T-helper 1 cell treated with Interleukin-12 subunit alpha and Interleukin-12 subunit beta and Interleukin-4 antibody, amounts not matched to agents 30 ng/mL and 1 ng/mL, for 36 hours (primary cell): ENCODE results near the gene BLOC1S5. TPM values are rescaled to one million over a fixed set of nuclear protein-coding genes. Genes with fewer than 3 reads are reported as not detected.
"Not testable (repeated sequence)": the region's sequence is repeated elsewhere in the genome, so short reads cannot be mapped to it uniquely, and the experiment has no call there.

ENCODE experiments used
- intact Hi-C: fragments of 100-400 bp; cut with micrococcal nuclease; formaldehyde crosslinking; loops from one replicate; pipeline ENCODE4 v1.15.1; 2024
- total RNA-seq: library from RNA; stranded (reverse); gene quantifications from 2 replicates; pipeline ENCODE4 v1.2.3, GENCODE V29; 2022

Gene BLOC1S5
- total RNA-seq, 1 donor from 2014 or later: 16.6 TPM

DNA sequence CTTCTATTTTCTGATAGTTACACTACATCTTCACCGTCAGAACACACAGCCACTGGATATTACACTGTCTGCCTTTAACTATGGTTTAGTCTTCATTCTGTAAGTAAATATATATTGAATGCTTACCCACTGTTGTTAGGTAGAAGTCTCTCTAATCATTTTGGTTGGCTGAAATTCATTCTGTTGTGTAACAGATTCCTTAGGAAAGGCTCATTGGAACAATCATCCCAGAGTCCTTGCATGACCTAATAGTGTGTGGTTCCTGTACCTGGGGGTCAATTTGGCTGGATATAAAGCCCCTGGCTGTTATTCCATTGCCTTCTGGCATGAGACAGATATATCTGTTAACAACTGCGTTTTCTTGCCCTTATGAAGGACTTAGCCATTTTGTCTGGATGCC, 9.9 kb downstream of the BLOC1S5 start:
- intact Hi-C loops: no loop called here

DNA sequence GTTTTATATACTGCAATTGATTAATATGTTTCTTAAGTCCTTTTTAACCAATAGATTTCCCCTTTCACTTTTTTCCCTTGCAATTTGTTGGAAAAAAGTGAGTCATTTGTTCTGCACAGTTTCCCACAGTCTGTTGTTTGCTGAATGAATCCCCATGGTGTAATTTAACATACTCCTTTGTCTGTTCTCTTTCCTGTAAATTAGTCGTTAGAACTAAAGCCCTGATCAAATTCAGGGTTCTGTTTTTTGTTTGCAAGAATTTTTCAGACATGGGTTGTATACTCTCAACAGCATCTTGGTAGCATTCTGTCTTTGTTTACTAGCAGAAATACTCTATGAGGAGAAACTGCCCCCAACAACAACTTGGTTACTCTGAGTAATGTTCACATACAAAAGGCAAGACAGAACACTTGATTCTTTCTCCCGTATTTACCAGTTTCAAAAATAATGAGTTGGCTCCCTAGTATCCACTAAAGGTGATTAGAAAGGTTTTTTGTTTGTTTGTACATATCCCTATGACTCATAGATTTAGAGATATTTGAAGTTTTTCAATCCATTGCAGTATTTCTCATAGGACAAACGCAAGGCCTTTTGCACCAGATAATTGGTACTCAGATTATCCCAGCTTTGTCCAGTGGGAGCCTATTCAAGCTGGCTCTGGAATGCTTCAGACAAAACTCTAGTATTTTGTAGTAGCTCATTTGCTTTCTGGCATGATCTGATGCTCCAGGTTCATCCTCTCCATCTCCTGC, 16.5 kb downstream of the BLOC1S5 start:
- intact Hi-C loops: no loop called here

DNA sequence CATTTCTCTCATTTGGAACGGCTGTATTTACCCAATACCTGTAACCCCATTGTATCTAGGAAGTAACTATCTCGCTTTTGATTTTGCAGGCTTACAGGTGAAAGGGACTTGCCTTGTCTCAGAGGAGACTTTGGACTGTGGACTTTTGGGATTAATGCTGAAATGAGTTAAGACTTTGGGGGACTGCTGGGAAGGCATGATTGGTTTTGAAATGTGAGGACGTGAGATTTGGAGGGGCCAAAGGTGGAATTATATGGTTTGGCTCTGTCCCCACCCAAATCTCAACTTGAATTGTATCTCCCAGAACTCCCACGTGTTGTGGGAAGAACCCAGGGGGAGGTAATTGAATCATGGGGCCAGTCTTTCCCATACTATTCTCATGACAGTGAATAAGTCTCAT, 18.4 kb downstream of the BLOC1S5 start:
- intact Hi-C loops: not testable (repeated sequence)

DNA sequence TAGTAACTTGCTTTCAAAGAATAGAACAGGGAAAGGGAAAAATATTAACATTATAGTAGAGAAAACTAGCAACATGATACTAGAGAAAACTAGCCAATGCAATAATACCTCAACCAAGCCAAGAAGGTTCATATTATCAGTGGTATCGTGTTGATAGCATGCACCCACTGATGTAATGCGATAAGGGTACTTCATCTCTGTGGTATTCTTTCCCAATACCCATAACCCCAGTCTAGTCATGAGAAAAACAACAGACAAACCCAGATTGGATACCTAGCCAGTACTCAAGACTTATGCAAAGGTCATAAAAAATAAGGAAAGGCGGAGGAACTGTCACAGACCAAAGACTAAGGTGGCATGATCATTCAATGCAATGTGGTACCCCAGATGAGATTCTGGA, 21.0 kb downstream of the BLOC1S5 start:
- intact Hi-C loops: no loop called here

DNA sequence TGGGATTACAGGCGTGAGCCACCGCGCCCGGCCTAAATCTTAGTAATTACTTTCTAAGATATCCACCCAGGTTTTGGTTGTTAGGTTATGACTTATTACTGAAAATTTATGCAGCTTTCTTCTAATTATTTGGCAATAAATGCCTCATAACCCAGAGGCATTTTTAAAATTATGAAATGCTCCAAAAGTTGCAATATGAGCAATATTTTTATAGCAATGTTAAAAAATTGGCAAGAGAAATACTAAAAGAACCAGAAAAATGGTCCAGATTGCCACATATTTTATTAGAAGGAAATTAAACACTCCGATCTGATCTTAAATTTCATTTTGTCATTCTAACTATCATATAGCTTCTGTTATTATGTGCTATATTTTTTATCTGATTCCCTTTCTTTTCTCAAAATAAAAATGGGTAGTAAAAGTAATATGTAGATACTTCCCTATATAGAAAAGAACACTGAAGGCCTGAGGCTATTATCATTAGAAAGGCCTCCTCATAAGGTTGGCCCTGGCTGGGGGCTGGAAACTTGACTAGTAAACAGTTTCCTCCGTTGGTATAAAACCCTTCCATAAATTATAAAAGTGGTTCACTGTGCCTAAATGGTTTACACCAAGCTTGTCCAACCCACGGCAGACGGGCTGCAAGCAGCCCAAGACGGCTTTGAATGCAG, 22.1 kb downstream of the BLOC1S5 start:
- intact Hi-C loops: no loop called here

DNA sequence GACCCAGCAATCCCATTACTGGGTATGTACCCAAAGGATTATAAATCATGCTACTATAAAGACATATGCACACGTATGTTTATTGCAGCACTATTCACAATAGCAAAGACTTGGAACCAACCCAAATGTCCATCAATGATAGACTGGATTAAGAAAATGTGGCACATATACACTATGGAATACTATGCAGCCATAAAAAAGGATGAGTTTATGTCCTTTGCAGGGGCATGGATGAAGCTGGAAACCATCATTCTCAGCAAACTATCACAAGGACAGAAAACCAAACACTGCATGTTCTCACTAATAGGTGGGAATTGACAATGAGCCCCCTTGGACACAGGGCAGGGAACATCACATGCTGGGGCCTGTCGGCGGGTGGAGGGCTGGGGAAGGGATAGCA, 30.1 kb downstream of the BLOC1S5 start:
- intact Hi-C loops: not testable (repeated sequence)

DNA sequence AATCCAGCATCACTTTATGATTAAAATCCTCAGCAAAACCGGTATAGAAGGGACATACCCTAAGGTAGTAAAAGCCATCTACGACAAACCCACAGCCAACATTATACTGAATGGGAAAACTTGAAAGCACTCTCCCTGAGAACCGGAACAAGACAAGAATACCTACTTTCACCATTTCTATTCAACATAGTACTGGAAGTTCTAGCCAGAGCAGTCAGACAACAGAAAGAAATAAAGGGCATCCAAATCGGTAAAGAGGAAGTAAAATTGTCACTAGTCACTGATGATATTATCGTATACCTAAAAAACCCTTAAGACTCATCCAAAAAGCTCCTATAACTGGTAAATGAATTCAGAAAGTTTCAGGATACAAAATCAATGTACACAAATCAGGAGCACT, 33.3 kb downstream of the BLOC1S5 start:
- intact Hi-C loops: no loop called here

DNA sequence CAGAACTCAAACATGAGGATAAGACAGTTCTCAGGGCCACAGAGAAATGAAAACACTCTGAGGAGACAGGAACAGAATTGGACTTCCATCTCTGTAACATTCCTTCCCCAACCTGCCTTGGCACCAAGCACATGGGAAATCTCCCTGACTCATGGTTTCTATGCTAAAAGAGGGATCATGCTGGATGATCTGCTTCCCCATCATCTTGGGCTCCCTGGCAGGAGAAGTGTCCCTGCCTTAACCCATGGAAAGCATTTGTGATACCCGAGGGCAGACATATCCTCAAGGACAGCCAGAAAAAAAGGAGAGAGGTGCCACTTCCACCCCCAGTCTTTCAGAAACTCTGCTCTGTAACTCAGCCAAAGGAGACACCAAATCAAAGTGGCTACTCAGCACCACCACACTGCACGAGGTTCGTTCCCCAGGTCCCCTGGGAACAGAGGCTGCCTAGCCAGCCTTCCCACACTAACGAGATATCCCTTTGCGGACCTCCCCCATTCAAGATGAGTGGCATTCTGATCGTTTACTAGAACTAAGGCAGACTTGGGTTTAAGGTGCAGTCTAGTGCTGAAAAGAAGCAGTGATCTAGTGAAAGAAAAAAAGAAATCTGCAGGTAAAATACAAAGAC, 34.8 kb downstream of the BLOC1S5 start:
- intact Hi-C loops: no loop called here

DNA sequence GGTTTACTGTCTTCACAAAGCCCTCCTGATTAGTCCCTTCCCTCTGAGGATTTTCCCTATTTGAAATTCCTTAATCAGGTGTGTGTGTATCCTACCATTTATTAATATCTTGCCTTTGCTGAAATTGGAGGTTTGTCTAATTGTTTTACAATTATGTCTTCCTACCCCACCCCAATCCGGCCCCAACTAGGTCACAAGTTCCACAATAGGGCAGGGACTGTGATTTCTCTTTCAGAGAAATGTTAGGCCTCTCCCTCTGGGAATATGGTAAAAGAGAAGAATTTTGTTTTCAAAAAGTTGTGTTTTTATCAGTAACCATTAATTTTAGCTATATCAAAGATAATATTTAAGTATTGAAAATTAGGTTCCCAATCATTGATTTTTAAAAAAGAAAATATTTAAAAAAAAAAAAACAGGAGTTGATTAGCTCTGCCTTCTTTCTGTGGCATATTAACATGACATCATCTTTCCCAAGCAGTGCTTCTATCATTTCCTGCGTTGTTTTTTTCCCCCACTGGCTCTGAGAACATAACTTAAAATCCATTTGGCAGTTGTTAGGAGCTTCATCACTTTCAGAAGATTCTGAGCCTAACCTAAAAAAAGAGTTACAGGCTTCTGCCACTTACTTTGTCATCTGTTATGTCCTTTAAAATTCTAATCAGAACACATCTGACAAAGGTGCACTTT, 36.1 kb downstream of the BLOC1S5 start:
- intact Hi-C loops: no loop called here

DNA sequence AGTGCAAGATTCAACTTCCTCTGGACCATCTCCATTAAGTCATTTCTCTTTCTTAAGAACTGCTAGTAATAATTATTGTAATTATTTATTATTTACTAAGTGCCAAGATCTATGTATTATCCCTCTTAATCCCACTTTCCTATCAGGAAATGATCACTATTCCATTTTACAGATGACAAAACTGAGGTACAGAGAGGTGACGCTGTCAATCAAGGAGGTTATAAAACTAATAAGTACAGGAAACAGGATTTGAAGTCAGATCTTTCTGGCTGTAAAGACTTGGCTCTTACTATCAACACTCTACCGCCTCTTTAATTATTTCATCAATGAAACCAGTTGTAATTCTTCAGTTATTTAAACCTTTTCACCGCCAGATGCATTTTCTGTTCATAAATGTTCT, 37.4 kb downstream of the BLOC1S5 start:
- intact Hi-C loops: no loop called here

DNA sequence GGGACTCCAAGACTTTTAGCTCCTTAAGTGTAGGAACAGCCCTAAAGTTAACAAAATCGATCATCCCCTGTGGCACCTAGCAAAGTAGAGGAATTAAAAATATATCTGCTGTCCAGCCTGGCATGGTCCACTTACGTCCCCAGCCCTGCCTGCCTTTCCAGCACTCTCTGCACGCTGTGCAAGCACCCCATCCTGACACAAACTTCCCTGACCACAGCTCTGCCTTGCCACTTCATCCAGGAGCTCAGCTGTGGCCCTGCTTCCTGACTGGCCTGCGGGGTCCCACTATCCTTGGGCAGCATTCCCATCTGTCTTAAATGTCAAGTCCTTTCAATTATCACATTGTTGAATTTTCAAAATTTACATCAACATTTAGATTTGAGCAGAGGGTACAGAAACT, 39.0 kb downstream of the BLOC1S5 start:
- intact Hi-C loops: no loop called here

DNA sequence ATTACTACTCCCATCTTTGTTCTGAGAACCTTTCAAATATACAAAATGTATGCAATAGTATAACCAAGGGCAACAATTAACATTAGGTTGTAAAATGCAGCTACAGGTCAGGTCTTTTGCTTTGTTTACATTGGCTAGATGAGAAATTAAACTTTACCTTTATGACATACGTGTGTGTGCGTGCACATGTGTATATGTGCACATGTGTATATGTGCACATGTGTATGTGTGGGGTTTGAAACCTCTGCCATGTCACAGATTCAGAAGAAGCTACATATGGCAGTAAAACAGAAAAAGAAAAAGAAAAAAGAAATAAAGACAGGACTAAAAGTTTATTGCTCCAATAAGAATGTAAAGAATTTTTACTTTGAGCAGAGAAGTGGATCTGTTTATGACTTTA, 40.6 kb downstream of the BLOC1S5 start:
- intact Hi-C loops: no loop called here

DNA sequence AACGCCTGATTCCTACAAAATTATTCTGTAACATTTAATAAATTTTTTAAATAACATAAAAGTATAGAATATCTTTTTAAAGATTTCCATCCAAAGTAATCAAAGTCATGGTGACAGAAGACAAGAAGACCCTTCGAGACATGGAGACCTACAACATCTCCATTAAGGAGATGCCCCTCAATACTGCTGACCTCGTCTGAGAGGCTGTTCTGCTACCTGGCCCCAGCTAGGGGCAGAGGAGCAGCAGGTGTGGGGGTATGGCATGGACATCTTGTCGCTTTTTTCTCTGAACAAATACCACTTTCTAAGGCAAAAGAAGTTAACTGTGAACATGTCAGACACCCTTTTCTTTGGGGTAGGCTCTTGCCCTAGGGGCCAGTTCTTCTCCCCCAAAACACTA, 44.1 kb downstream of the BLOC1S5 start:
- intact Hi-C loops: no loop called here

DNA sequence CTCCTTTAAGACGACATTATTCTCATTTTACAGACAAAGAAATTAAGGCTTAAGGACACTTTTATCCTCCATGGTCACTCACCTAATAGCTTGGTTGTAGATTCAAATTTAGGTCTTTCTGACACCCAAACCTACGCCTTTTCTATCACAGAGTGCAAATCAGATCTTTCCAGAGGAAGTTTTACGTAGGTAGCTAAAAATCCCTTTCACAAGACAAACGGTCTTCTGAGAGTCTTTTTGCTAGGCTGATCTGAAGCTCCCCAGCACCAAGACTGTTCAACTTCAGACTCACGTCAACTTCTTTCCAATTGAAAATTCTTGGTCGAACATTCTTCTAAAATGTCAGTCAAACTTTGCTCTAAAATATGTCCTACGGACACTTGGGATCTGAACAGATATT, 46.5 kb downstream of the BLOC1S5 start:
- intact Hi-C loops: loop anchor here (1.0 to 5.0 kb wide), 4 partner anchors 47 to 420 kb away; partner anchors contain the start of genes BLOC1S5, EEF1E1 and SLC35B3

DNA sequence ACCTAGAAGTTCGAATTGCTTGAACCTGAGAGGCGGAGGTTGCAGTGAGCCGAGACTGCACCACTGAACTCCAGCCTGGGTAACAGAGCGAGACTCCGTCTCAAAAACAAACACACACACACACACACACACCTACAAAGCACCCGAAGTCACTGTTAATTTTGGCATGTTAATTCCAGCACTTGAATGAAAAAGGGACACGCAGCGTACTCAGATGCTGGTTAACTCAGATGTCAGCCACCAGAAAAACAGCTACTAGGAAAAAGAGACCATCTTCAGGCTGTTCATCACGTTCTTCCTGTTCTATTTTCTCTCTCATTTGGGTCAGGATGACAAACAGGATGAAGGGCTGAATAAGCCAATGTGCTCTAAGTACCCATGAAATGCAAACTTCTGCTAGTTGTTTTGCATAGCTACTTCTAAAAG, 46.9 kb downstream of the BLOC1S5 start:
- intact Hi-C loops: loop anchor here (1.0 to 5.0 kb wide), 4 partner anchors 47 to 420 kb away; partner anchors contain the start of genes BLOC1S5, EEF1E1 and SLC35B3

DNA sequence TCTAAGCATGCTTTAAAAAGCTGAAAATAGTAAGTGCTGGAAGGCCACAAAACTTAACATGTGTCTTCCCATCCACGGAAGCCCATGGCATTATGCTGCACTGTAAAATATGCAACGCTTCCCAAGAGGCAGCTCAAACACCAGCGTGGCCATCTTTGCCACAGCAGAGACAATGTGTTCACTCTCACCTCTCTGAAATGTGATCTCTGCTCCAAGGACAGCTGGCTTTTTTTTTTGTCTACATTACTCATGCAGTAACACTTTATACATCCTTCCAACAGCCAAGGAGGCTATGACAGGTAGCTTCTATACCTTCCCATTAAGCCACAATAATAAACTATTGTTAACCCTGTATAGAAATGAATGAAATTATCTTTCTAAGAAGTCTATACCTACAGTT, 49.2 kb downstream of the BLOC1S5 start:
- intact Hi-C loops: loop anchor here (5.0 kb wide), 1 partner anchor 422 kb away; the partner anchor contains the start of gene SLC35B3

DNA sequence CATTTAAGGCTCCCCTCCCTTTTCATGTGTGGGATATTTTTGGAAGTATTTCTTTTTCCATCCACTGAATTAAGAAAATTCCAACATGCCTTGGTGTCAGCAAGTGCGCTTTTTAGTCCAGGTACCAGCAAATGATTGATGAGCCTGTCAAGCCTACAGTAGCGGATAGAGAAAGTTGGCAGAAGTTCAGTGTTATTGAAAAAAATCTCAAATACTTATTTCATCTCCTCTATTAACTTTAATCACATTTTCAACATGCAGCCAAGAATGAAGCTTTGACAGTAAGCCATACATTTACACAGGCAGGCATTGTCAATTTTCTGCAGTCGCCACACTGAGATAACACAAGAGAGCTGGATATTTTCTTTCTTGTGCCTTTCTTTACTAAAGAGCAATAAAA, 50.4 kb downstream of the BLOC1S5 start:
- intact Hi-C loops: no loop called here

DNA sequence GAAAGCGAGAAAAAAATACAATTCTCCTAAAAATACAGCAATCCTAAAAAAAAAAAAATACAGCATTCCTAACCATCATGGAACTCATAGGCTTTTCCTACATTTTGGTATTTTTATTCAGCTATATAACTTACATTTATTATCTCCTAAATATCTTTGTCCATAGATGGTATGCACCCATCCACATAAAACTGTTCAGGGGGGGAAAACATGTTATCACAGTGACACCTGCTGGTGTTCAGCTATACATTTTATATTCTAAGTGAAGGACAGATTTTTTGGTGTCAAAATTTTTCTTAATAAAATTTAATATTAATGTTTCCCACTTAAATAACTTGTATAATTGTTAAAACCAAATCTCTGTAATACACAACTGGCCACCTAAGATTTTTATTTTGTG, 58.0 kb downstream of the BLOC1S5 start:
- intact Hi-C loops: loop anchor here (1.0 to 10.0 kb wide), 3 partner anchors 283 to 729 kb away; no protein-coding TSS in a partner anchor

DNA sequence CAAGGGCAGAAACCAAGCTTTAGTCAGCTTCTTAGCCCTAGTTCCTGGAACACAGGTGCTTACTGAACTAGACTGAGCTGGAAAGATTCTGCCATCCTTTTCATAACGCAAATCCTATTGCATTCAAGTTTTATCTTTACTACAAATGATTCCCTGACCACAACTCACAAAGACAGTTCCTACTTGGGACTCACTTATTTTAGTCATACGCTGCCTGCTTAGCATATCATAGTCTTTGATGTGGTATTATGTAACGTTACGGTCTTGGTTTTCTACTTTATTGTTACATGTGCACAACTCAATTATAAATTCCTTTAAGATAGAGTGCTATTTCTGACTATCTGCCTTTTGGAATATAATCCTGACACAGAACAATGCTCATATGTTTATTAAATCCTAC, 59.1 kb downstream of the BLOC1S5 start:
- intact Hi-C loops: loop anchor here (5.0 to 10.0 kb wide), 2 partner anchors 390 to 728 kb away; no protein-coding TSS in a partner anchor

DNA sequence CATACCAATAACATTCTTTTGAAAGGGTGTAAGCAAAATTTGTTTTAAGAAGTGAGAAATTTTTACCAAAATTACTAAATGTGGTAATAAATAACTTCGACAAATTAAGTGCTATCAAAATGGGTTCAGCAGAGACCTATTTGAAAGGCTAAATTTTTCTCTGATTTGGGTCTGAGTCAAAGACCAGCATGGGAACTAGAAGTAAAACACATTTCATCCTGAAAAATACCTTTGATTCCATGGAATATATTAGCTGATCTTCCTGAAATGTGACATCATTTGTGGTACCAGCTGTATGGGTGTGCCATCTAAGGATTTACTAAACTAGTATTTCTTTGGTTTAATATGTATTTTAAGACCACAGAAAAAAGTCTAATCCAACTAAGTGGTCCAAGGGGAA, 63.6 kb downstream of the BLOC1S5 start:
- intact Hi-C loops: loop anchor here (10.0 kb wide), 1 partner anchor 386 kb away; no protein-coding TSS in a partner anchor

DNA sequence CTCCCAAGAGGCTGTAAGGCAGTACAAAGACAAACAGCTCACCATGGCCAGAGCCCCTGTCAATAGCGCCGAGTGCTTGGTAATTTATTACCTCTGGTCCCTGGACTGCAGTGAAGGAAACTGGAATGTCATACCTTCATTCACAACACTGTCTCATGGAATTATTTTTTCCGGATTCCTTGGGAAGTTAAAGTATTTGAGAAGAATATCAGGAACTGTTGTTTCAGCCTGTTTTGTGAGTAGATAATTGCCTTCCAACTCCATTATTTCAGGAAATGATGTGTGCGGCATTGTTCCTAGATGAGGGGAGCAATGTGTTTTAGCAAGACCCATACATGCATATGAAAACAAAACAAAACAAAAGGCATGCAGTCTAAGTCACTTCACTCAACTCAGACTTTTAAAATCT, 64.0 kb downstream of the BLOC1S5 start:
- intact Hi-C loops: loop anchor here (10.0 kb wide), 1 partner anchor 385 kb away; no protein-coding TSS in a partner anchor
